Adrenal gland (tissue), 12 donors: ENCODE data around the gene RPH3AL. TPM values are rescaled to one million over a fixed set of nuclear protein-coding genes. Genes with fewer than 3 reads are reported as not detected.
"Not testable (repeated sequence)": the region's sequence is repeated elsewhere in the genome, so short reads cannot be mapped to it uniquely, and the experiment has no call there.

Source experiments
- DNase-seq, 7 donors: peaks; one replicate each; pipeline ENCODE4 v3.0.0-alpha.2; 2019 to 2020
- H3K27ac ChIP-seq, 5 donors: fragments of 200-600 bp; sonication (generic) in 4 of 5; 1 replicate in 3 of 5; 2 replicates in 2 of 5; pipeline versions ENCODE4 v1.5.1 to v1.8.0; 2016 to 2020; ENCODE audit warnings: mild to moderate bottlenecking in 1 of 5
- H3K27me3 ChIP-seq: fragments of 200-600 bp; 2 replicates; pipeline ENCODE4 v1.8.0; 2021
- H3K36me3 ChIP-seq, 2 donors: fragments of 200-600 bp; replicated peaks in 1 of 2; 1 replicate in 1 of 2; 2 replicates in 1 of 2; pipeline versions ENCODE4 v1.5.1 to v1.8.0; 2018 to 2022
- H3K4me1 ChIP-seq, 2 donors: fragments of 200-600 bp; replicated peaks in 1 of 2; 1 replicate in 1 of 2; 2 replicates in 1 of 2; pipeline versions ENCODE4 v1.5.1 to v1.8.0; 2018 to 2021
- H3K4me3 ChIP-seq, 4 donors: fragments of 200-600 bp; sonication (generic) in 3 of 4; one replicate each; pipeline ENCODE4 v1.5.1; 2016 to 2018
- H3K9me3 ChIP-seq, 3 donors: fragments of 200-600 bp; sonication (generic) in 1 of 3; replicated peaks in 1 of 3; 1 replicate in 2 of 3; 2 replicates in 1 of 3; pipeline versions ENCODE4 v1.5.1 to v1.8.0; 2016 to 2021
- POLR2A ChIP-seq, 2 donors: fragments of 450-650 bp; IDR thresholded peaks; one replicate each; pipeline ENCODE4 v1.6.1; 2017; ENCODE audit warnings: antibody characterized with exemption in 2 of 2, mild to moderate bottlenecking in 2 of 2, moderate library complexity in 1 of 2
- WGBS, 4 donors: extraction: QIAGEN DNeasy Blood & Tissue Kit in 2 of 4; methylation state at CpG; one replicate each; pipeline versions ENCODE4 v1.1.5 to v1.1.7; 2013 to 2017; 5-methylcytosine and 5-hydroxymethylcytosine counted together
- intact Hi-C, 2 donors: fragments of 100-400 bp; cut with DNase I; formaldehyde crosslinking; loops; one replicate each; pipeline versions ENCODE4 v1.14.1 to v1.15.0; 2022 to 2023
- polyA plus RNA-seq, 3 donors: library from polyadenylated mRNA; stranded (reverse); fragments of 200-250 nt in 2 of 3; fragments of 350-450 nt in 1 of 3; fragmentation: Illumina TruSeq in 1 of 3; extraction: RNeasy Lipid Tissue Mini Kit (QIAGEN cat#74804) in 1 of 3; gene quantifications; one replicate each; pipeline ENCODE4 v1.2.3, GENCODE V29; 2013 to 2014
- total RNA-seq, 9 donors: library from RNA; depleted of rRNA in 4 of 9; stranded (reverse); fragments of >200 nt in 4 of 9; fragments of 120-200 nt in 1 of 9; fragmentation: NEBNext Ultra II Directional in 1 of 9; extraction: Animal tissue kit (Norgen Biotek cat#: 25700) in 1 of 9; gene quantifications; one replicate each; pipeline versions ENCODE4 v1.1.0 to v1.2.4, GENCODE V29; 2013 to 2023
- TF ChIP-seq, protein P1 (sequence below), 6 experiments: fragments of 450-650 bp in 4 of 6; fragments of 200-600 bp in 2 of 6; sonication (generic) in 1 of 6; IDR thresholded peaks; 1 replicate in 5 of 6; 2 replicates in 1 of 6; pipeline versions ENCODE4 v1.5.1 to v1.8.0; 2016 to 2021; ENCODE audit warnings: antibody characterized with exemption in 6 of 6, mild to moderate bottlenecking in 2 of 6, moderate library complexity in 1 of 6
- donor health status: healthy with polysubstance abuse.
- donor health status: Bipolar disorder and iron deficiency.
- donor health status: DM: yes; HTN: yes; CAD: no.
- donor health status: DM: no; HTN: no; CAD: no.
- donor health status: DM: no; HTN: no; CAD: no.
- donor health status: DM: yes; HTN: yes; CAD: no.

Gene RPH3AL
- total and polyA plus RNA-seq, 12 donors, result 7.7 to 79.2 (median 33.7) TPM

GRCh38 chr17:278676-279059 is 73.9 kb downstream of the RPH3AL start:
- no peaks in the 10 kb centered on the region for H3K36me3 ChIP-seq
- no peaks in the 10 kb centered on the region for H3K27me3 ChIP-seq
- H3K4me3 ChIP-seq, result no peak overlapping the region
- H3K9me3 ChIP-seq, result no peaks in the 10 kb centered on the region
- peak overlapping the region in 2 of 5 donors; percentile 36 to 58 for H3K27ac ChIP-seq
- intact Hi-C loops, result no loop called here
- WGBS, 4 donors, result 69 to 80% (median 76%) methylated on average over 5 of the region's 5 CpGs
- no peak for TF ChIP-seq POLR2A (IDR thresholded peaks at IDR 0.05)
- TF ChIP-seq, protein P1, sequence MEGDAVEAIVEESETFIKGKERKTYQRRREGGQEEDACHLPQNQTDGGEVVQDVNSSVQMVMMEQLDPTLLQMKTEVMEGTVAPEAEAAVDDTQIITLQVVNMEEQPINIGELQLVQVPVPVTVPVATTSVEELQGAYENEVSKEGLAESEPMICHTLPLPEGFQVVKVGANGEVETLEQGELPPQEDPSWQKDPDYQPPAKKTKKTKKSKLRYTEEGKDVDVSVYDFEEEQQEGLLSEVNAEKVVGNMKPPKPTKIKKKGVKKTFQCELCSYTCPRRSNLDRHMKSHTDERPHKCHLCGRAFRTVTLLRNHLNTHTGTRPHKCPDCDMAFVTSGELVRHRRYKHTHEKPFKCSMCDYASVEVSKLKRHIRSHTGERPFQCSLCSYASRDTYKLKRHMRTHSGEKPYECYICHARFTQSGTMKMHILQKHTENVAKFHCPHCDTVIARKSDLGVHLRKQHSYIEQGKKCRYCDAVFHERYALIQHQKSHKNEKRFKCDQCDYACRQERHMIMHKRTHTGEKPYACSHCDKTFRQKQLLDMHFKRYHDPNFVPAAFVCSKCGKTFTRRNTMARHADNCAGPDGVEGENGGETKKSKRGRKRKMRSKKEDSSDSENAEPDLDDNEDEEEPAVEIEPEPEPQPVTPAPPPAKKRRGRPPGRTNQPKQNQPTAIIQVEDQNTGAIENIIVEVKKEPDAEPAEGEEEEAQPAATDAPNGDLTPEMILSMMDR (IDR thresholded peaks at IDR 0.05), result no peak
- DNase-seq, result peak in 3 of 7 donors; percentile 12 to 19 (median 13)
- H3K4me1 ChIP-seq, result peaks cover 0 to 12% of the 10 kb centered on the region in 2 donors

DNA sequence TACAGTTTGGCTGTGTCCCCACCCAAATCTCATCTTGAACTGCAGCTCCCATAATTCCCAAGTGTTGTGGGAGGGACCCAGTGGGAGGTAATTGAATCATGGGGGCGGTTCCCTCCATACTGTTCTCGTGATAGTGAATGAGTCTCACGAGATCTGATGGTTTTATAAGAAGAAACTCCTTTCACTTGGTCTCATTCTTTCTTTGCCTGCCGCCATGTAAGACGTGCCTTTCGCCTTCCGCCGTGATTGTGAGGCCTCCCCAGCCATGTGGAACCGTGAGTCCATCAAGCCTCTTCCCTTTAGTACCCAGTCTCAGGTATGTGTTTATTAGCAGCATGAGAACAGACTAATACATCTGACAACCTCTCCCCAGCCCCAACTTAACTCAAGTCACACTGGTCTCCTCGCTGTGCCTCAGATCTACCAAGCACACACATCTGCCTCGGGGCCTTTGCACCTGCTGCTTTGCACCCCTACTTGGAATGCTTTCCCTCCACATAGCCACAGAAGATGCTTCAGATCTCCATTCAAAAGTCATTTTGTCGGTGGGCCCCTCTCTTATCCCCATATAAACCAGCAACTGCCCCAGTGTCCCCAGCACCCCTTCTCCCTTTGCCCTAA is 74.4 kb downstream of the RPH3AL start:
- WGBS, 4 donors, result 85 to 92% (median 91%) methylated on average over 12 of the region's 12 CpGs
- no peak overlapping the region for H3K4me3 ChIP-seq
- no peaks in the 10 kb centered on the region for H3K36me3 ChIP-seq
- H3K9me3 ChIP-seq, result no peaks in the 10 kb centered on the region
- H3K27me3 ChIP-seq, result no peaks in the 10 kb centered on the region
- intact Hi-C loops, result no loop called here
- peaks cover 0 to 12% of the 10 kb centered on the region in 2 donors for H3K4me1 ChIP-seq
- peak overlapping the region in 1 of 5 donors; percentile 58 for H3K27ac ChIP-seq
- DNase-seq, result peak in 4 of 7 donors; percentile 3 to 39 (median 8)
- TF ChIP-seq, protein P1 (IDR thresholded peaks at IDR 0.05), result no peak
- TF ChIP-seq POLR2A (IDR thresholded peaks at IDR 0.05), result no peak

DNA sequence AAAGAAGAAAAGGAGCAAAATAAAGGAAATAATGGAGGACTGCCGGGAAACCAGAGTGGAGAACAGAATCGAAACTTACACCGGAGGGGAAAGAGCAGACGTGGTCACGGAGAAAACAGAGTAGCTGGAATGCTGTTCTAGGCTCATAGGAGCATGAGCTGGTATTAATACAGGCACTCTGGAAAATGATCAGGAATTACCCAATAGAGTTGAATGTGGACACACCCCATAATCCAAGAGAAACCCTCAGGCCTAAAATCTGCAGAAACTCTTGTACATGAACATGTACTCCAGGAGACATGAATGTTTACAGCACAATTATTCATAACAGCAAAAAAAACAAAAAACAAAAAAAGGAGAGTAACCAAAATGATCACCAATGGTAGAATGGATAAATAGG is 77.7 kb downstream of the RPH3AL start:
- no peak for DNase-seq
- intact Hi-C loops, result no loop called here
- Histone ChIP-seq H3K9me3 (no peaks in the 10 kb centered on the region), H3K36me3 (no peaks in the 10 kb centered on the region), H3K27ac (no peak overlapping the region), H3K4me3 (no peak overlapping the region), H3K27me3 (no peaks in the 10 kb centered on the region), H3K4me1 (peaks cover 0 to 10% of the 10 kb centered on the region in 2 donors)
- no peak for TF ChIP-seq POLR2A (IDR thresholded peaks at IDR 0.05)
- TF ChIP-seq, protein P1 (IDR thresholded peaks at IDR 0.05), result no peak
- WGBS, 4 donors, result 95 to 97% (median 96%) methylated on average over 5 of the region's 5 CpGs

- Histone ChIP-seq H3K36me3 (no peaks in the 10 kb centered on the region), H3K9me3 (no peaks in the 10 kb centered on the region), H3K27ac (no peak overlapping the region), H3K27me3 (no peaks in the 10 kb centered on the region), H3K4me1 (peaks cover 0 to 4% of the 10 kb centered on the region in 2 donors), H3K4me3 (no peak overlapping the region)
- peak in 4 of 7 donors; percentile 5 to 16 (median 10) for DNase-seq
- intact Hi-C loops, result no loop called here
- WGBS, 4 donors, result 86 to 92% (median 90%) methylated on average over 26 to 28 of the region's 28 CpGs
- no peak for TF ChIP-seq POLR2A (IDR thresholded peaks at IDR 0.05)
- TF ChIP-seq, protein P1 (IDR thresholded peaks at IDR 0.05), result no peak
Observed at GRCh38 chr17:273981-274832, 78.4 kb downstream of the RPH3AL start.

GRCh38 chr17:272856-273255 is 79.8 kb downstream of the RPH3AL start:
- peak in 3 of 7 donors; percentile 1 to 75 (median 20) for DNase-seq

GRCh38 chr17:271928-272623 is 80.5 kb downstream of the RPH3AL start:
- H3K36me3 ChIP-seq, H3K27ac ChIP-seq, H3K9me3 ChIP-seq, DNase-seq, H3K4me1 ChIP-seq, intact Hi-C loops, H3K27me3 ChIP-seq, H3K4me3 ChIP-seq: not testable (repeated sequence)
- 94 to 100% (median 96%) methylated on average over 1 to 4 of the region's 4 CpGs for WGBS, 4 donors

More at GRCh38 chr17:272856-273255, 79.8 kb downstream of the RPH3AL start:
- H3K4me1 ChIP-seq, H3K27me3 ChIP-seq, H3K36me3 ChIP-seq, H3K4me3 ChIP-seq, H3K9me3 ChIP-seq, intact Hi-C loops, H3K27ac ChIP-seq: not testable (repeated sequence)
- whole genome bisulfite sequencing, 4 donors, result 75 to 100% (median 80%) methylated on average over 2 to 22 of the region's 26 CpGs
